GM12891 (cell line): ENCODE data around the gene MEIOSIN.

Source experiments
- DNase-seq: peaks from one replicate; pipeline ENCODE4 v3.0.0; 2011; ENCODE audit warnings: low spot score; ENCODE audit not compliant: insufficient read length
- FAIRE-seq: peaks from 2 replicates; lab custom pipeline; 2011; peaks lifted over from hg19 to GRCh38; lab: Jason Lieb, UNC
- PAX5 ChIP-seq: IDR thresholded peaks from 2 replicates; pipeline ENCODE4 v1.6.1; 2011; ENCODE audit warnings: low read length, moderate library complexity, mild to moderate bottlenecking; ENCODE audit not compliant: insufficient read depth, severe bottlenecking
- POLR2A ChIP-seq: IDR thresholded peaks from 2 replicates; pipeline ENCODE4 v1.6.1; 2011; ENCODE audit warnings: low read depth, low read length, control low read depth
- POLR2AphosphoS5 ChIP-seq: IDR thresholded peaks from 2 replicates; pipeline ENCODE4 v1.6.1; 2011; ENCODE audit warnings: low read depth, low read length, control low read depth
- POU2F2 ChIP-seq: IDR thresholded peaks from 2 replicates; pipeline ENCODE4 v1.6.1; 2011; ENCODE audit warnings: low read depth, mild to moderate bottlenecking, control low read depth, low read length, moderate library complexity
- SPI1 ChIP-seq: IDR thresholded peaks from 2 replicates; pipeline ENCODE4 v1.6.1; 2011; ENCODE audit warnings: low read depth, low read length, control low read depth
- TAF1 ChIP-seq: IDR thresholded peaks from 2 replicates; pipeline ENCODE4 v1.6.1; 2011; ENCODE audit warnings: low read depth, low read length, control low read depth

Gene MEIOSIN

GRCh38 chr19:45764945-45765701 lies 31.9 kb downstream of the MEIOSIN start:
- TF ChIP-seq POU2F2 (no peak), POLR2A (no peak), TAF1 (no peak)
- DNase-seq: no peak
- no peak for FAIRE-seq

GRCh38 chr19:45765702-45766295 lies 32.6 kb downstream of the MEIOSIN start:
- no peak for DNase-seq
- TF ChIP-seq TAF1 (no peak), PAX5 (no peak), POU2F2 (no peak), SPI1 (no peak), POLR2A (no peak), POLR2AphosphoS5 (no peak)
- FAIRE-seq: no peak

DNA sequence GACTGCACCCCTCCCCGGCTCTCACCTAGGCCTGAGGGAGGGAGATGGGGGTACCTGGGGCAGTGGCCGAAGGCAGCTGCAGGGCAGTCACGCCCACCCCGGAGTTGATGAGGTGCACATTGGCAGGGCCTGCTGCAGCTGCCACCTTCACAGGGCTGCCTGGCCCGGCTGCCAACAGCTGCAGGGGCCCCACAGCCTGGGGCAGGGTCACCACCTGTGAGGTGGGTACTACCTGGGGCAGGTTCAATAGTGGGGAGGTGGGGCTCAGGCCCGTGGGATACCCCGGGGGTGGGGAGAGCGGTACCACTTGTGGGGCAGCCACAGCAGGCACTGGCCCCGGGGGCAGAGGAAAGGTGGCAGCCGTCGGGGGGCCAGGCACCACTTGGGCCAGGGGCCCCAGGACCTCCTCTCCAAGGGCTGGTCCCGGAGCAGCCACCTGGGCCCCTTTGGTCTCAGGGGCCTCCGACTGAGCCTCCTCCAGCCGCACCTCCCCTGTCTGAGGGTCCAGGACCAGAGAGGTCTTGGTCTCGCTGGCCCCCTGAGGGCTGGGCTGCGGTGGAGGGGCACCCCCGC lies 33.1 kb downstream of the MEIOSIN start:
- DNase-seq: no peak

DNA sequence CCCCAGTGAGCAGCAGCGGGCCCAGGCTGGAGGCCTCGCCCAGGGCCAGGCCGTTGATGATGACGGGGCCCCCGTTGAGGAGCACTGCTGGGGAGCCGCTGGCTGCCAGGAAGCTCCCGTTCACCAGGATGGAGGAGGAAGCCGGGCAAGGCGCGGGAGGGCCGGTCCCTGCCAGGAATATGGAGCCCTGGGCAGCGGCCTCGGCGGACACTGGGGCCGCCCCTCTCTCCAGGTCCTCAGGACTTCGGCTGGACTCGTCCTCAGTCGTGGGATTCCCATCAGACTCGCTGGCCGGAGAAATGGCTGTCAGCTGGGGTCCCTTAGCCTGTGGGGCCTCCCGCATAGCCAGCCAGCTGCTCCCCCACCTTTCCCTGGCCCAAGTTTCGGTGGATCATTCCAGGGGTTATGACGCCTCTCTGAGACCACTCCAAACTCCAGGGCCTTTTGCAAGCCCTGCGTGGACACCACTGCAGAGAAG lies 33.7 kb downstream of the MEIOSIN start:
- DNase-seq: no peak
- no peak for FAIRE-seq
- TF ChIP-seq POLR2AphosphoS5 (no peak), PAX5 (no peak), SPI1 (no peak), POLR2A (no peak), TAF1 (no peak), POU2F2 (no peak)

More for the DNA sequence above, 33.1 kb downstream of the MEIOSIN start:
- no peak for TF ChIP-seq POLR2A
- no peak for TF ChIP-seq TAF1
- no peak for TF ChIP-seq POU2F2
- FAIRE-seq: no peak

DNA sequence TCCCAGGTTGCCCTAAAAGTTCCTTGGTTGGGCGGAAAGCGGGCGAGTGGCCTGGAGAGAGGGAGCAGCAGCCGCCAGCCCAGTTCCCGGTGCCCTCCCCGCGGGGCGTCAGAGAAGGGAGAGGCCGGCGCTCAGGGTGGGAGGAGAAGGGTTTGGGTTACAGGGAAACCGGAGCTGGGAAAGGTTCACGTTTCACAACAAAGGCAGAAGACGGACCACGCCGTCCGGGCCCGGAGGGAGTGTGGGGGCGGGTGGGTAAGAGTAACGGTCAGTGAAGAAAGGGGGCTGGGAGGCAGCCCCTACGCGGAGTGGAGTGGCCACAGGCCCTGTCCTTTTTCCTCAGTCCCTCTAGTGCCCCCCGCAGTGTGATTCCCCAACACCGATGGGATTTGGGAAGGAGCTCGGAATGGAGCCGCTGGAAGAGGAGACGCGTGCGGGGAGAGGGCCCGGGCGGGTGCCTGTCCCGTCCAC lies 34.2 kb downstream of the MEIOSIN start:
- DNase-seq (no peak), FAIRE-seq (no peak)
- TF ChIP-seq POLR2AphosphoS5 (no peak), POU2F2 (no peak), POLR2A (no peak), SPI1 (no peak), TAF1 (no peak), PAX5 (no peak)

GRCh38 chr19:45767881-45768654 lies 34.8 kb downstream of the MEIOSIN start:
- DNase-seq (peak; percentile 64), FAIRE-seq (peak; percentile 88)
- TF ChIP-seq POU2F2 (no peak), SPI1 (no peak), POLR2A (no peak), TAF1 (no peak), POLR2AphosphoS5 (no peak), PAX5 (no peak)

DNA sequence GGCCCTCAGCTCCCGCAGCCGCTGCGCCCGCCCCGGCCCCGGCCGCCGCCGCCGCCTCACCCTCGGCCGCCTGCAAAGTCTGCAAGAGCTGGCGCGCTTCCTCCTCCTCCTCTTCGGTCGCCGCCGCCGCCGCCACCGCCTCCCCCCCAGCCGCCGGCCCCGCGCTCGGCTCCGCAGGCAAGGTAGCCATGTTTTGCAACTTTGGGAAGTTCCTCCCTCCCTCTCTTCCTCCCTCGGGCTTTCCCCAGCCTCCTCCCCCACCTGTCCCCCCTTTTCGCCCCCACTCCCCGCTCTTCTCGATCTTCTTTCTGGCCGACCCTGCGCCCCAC lies 35.4 kb downstream of the MEIOSIN start:
- no peak for DNase-seq
- FAIRE-seq: no peak
- TF ChIP-seq SPI1: no peak

GRCh38 chr19:45768984-45769782 lies 35.9 kb downstream of the MEIOSIN start, which contains the start of gene SIX5:
TSS of gene SIX5 (minus strand) at chr19:45769252. CDS start at chr19:45768844, 408 bp downstream.
- FAIRE-seq (peak; percentile 100), DNase-seq (peak; percentile 99)
- no peak for TF ChIP-seq SPI1
- TF ChIP-seq PAX5: peak; percentile 24
- TF ChIP-seq POLR2A: peak; percentile 47; the same call in 1 of the 2 replicates
- peak; percentile 65; the same call in 1 of the 2 replicates for TF ChIP-seq POU2F2
- no peak for TF ChIP-seq TAF1
- peak; percentile 45; the same call in 1 of the 2 replicates for TF ChIP-seq POLR2AphosphoS5

DNA sequence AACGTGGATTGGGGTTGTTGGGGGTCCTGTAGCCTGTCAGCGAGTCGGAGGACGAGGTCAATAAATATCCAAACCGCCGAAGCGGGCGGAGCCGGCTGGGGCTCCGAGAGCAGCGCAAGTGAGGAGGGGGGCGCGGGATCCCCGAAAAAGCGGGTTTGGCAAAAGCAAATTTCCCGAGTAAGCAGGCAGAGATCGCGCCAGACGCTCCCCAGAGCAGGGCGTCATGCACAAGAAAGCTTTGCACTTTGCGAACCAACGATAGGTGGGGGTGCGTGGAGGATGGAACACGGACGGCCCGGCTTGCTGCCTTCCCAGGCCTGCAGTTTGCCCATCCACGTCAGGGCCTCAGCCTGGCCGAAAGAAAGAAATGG lies 36.6 kb downstream of the MEIOSIN start:
- DNase-seq: no peak
- TF ChIP-seq POLR2AphosphoS5: no peak
- TF ChIP-seq POU2F2: 0 out of 2 replicates have a peak, but pooled peaks have one; percentile 9
- no peak for FAIRE-seq
